HEK293 (cell line): Measurements from ENCODE around the gene KRT20.
A peak's percentile ranks its signal among the peaks of the same experiment; 100 is the strongest.

Source experiments
- CTCF ChIA-PET: fragments of 350-600 bp; formaldehyde crosslinking; extraction: SDS; loops from one replicate; lab custom pipeline; 2021; ENCODE audit warnings: antibody characterized with exemption; lab: Yijun Ruan, JAX
- POLR2A ChIA-PET: fragments of 300-600 bp; formaldehyde crosslinking; extraction: SDS; loops from one replicate; lab custom pipeline; 2020; ENCODE audit warnings: antibody characterized with exemption, inconsistent platforms; lab: Yijun Ruan, JAX
- H3K27ac ChIP-seq: fragments of 200-500 bp; sonication (Bioruptor generic); 2 replicates; pipeline ENCODE4 v1.5.1; 2014; ENCODE audit warnings: low read depth, low read length, control low read depth, inconsistent platforms; ENCODE audit errors: extremely low read depth
- H3K36me3 ChIP-seq, 2 experiments: fragments of 200-500 bp in 1 of 2; sonication (Bioruptor generic) in 1 of 2; 1 replicate in 1 of 2; 2 replicates in 1 of 2; pipeline ENCODE4 v1.5.1; 2014 to 2017; ENCODE audit warnings: inconsistent platforms in 2 of 2, low read length in 2 of 2; ENCODE audit not compliant: control insufficient read depth in 2 of 2, insufficient read depth in 1 of 2
- H3K4me1 ChIP-seq: fragments of 200-500 bp; sonication (Bioruptor generic); 2 replicates; pipeline ENCODE4 v1.5.1; 2014; ENCODE audit warnings: mild to moderate bottlenecking, low read length, inconsistent platforms; ENCODE audit not compliant: control insufficient read depth, insufficient read depth
- H3K4me3 ChIP-seq: 2 replicates; pipeline ENCODE4 v1.5.1; 2011; ENCODE audit warnings: low read depth, mild to moderate bottlenecking, control low read depth, low read length, moderate library complexity
- H3K9me3 ChIP-seq: fragments of 200-500 bp; sonication (Bioruptor generic); 2 replicates; pipeline ENCODE4 v1.5.1; 2014; ENCODE audit warnings: low read depth, low read length, inconsistent platforms; ENCODE audit not compliant: control insufficient read depth, insufficient read depth
- BCL11A ChIP-seq: fragments of 450-650 bp; formaldehyde crosslinking; IDR thresholded peaks from 2 replicates; pipeline ENCODE4 v1.5.1; 2016; ENCODE audit warnings: low read depth, missing biosample characterization, missing genetic modification characterization
- EGR2 ChIP-seq: fragments of 450-650 bp; formaldehyde crosslinking; IDR thresholded peaks from 2 replicates; pipeline ENCODE4 v1.5.1; 2016; ENCODE audit warnings: low read depth, missing biosample characterization, missing genetic modification characterization
- GLI4 ChIP-seq: fragments of 450-650 bp; formaldehyde crosslinking; IDR thresholded peaks from 2 replicates; pipeline ENCODE4 v1.5.1; 2016; ENCODE audit warnings: missing biosample characterization, missing genetic modification characterization
- GLIS2 ChIP-seq: fragments of 450-650 bp; formaldehyde crosslinking; IDR thresholded peaks from 2 replicates; pipeline ENCODE4 v1.5.1; 2016; ENCODE audit warnings: missing biosample characterization, missing genetic modification characterization
- KLF8 ChIP-seq: fragments of 450-650 bp; formaldehyde crosslinking; IDR thresholded peaks from 2 replicates; pipeline ENCODE4 v1.5.1; 2016; ENCODE audit warnings: missing biosample characterization, missing genetic modification characterization
- REPIN1 ChIP-seq: fragments of 450-650 bp; formaldehyde crosslinking; IDR thresholded peaks from 2 replicates; pipeline ENCODE4 v1.5.1; 2017; ENCODE audit warnings: missing biosample characterization, missing genetic modification characterization, low read depth
- TCF7L2 ChIP-seq: IDR thresholded peaks from 2 replicates; pipeline ENCODE4 v1.6.1; 2011; ENCODE audit warnings: low read depth, mild to moderate bottlenecking, inconsistent platforms, low read length, moderate library complexity, borderline replicate concordance
- WT1 ChIP-seq: fragments of 450-650 bp; formaldehyde crosslinking; IDR thresholded peaks from 2 replicates; pipeline ENCODE4 v1.5.1; 2016; ENCODE audit warnings: missing biosample characterization, missing genetic modification characterization
- ZBTB17 ChIP-seq: fragments of 450-650 bp; formaldehyde crosslinking; IDR thresholded peaks from 2 replicates; pipeline ENCODE4 v1.5.1; 2016; ENCODE audit warnings: missing biosample characterization, missing genetic modification characterization
- ZNF140 ChIP-seq: fragments of 450-650 bp; formaldehyde crosslinking; IDR thresholded peaks from 2 replicates; pipeline ENCODE4 v1.5.1; 2016; ENCODE audit warnings: missing biosample characterization, missing genetic modification characterization
- ZNF169 ChIP-seq: fragments of 450-650 bp; formaldehyde crosslinking; IDR thresholded peaks from 2 replicates; pipeline ENCODE4 v1.5.1; 2016; ENCODE audit warnings: missing biosample characterization, missing genetic modification characterization
- ZNF174 ChIP-seq: fragments of 450-650 bp; formaldehyde crosslinking; IDR thresholded peaks from 2 replicates; pipeline ENCODE4 v1.5.0; 2017; ENCODE audit warnings: missing biosample characterization, mild to moderate bottlenecking, missing genetic modification characterization
- ZNF19 ChIP-seq: fragments of 450-650 bp; formaldehyde crosslinking; IDR thresholded peaks from 2 replicates; pipeline ENCODE4; 2016; ENCODE audit warnings: missing biosample characterization, missing genetic modification characterization, low read depth
- ZNF221 ChIP-seq: fragments of 450-650 bp; formaldehyde crosslinking; IDR thresholded peaks from 2 replicates; pipeline ENCODE4 v1.5.1; 2017; ENCODE audit warnings: missing biosample characterization, missing genetic modification characterization, borderline replicate concordance
- ZNF248 ChIP-seq: fragments of 450-650 bp; formaldehyde crosslinking; IDR thresholded peaks from 2 replicates; pipeline ENCODE4 v1.5.1; 2017; ENCODE audit warnings: missing biosample characterization, missing genetic modification characterization
- ZNF394 ChIP-seq: fragments of 450-650 bp; formaldehyde crosslinking; IDR thresholded peaks from 2 replicates; pipeline ENCODE4 v1.5.1; 2016; ENCODE audit warnings: missing biosample characterization, missing genetic modification characterization, mild to moderate bottlenecking, moderate library complexity, borderline replicate concordance
- ZNF426 ChIP-seq: fragments of 450-650 bp; formaldehyde crosslinking; IDR thresholded peaks from 2 replicates; pipeline ENCODE4 v1.5.1; 2017; ENCODE audit warnings: missing biosample characterization, missing genetic modification characterization, mild to moderate bottlenecking, inconsistent platforms, moderate library complexity
- ZNF521 ChIP-seq: fragments of 450-650 bp; formaldehyde crosslinking; IDR thresholded peaks from 2 replicates; pipeline ENCODE4 v1.5.1; 2017; ENCODE audit warnings: missing biosample characterization, mild to moderate bottlenecking, missing genetic modification characterization
- ZNF549 ChIP-seq: fragments of 450-650 bp; IDR thresholded peaks from 2 replicates; pipeline ENCODE4 v1.5.1; 2018; ENCODE audit warnings: missing biosample characterization, missing genetic modification characterization, mild to moderate bottlenecking, inconsistent platforms, moderate library complexity
- ZNF561 ChIP-seq: fragments of 450-650 bp; IDR thresholded peaks from 2 replicates; pipeline ENCODE4 v1.5.1; 2018; ENCODE audit warnings: missing biosample characterization, missing genetic modification characterization, borderline replicate concordance
- ZNF621 ChIP-seq: fragments of 450-650 bp; formaldehyde crosslinking; IDR thresholded peaks from 2 replicates; pipeline ENCODE4 v1.5.1; 2017; ENCODE audit warnings: missing biosample characterization, missing genetic modification characterization
- ZNF629 ChIP-seq: fragments of 450-650 bp; formaldehyde crosslinking; IDR thresholded peaks from 2 replicates; pipeline ENCODE4 v1.5.1; 2017; ENCODE audit warnings: missing biosample characterization, missing genetic modification characterization
- ZNF664 ChIP-seq: fragments of 450-650 bp; formaldehyde crosslinking; IDR thresholded peaks from 2 replicates; pipeline ENCODE4 v1.5.1; 2016; ENCODE audit warnings: missing biosample characterization, missing genetic modification characterization
- ZNF670 ChIP-seq: fragments of 450-650 bp; formaldehyde crosslinking; IDR thresholded peaks from 2 replicates; pipeline ENCODE4 v1.5.1; 2016; ENCODE audit warnings: missing biosample characterization, missing genetic modification characterization, low read depth
- ZNF76 ChIP-seq: fragments of 450-650 bp; formaldehyde crosslinking; IDR thresholded peaks from 2 replicates; pipeline ENCODE4; 2016; ENCODE audit warnings: low read depth, missing biosample characterization, missing genetic modification characterization, borderline replicate concordance
- ZNF785 ChIP-seq: fragments of 450-650 bp; formaldehyde crosslinking; IDR thresholded peaks from 2 replicates; pipeline ENCODE4 v1.5.1; 2016; ENCODE audit warnings: missing biosample characterization, missing genetic modification characterization
- ZSCAN16 ChIP-seq: fragments of 450-650 bp; formaldehyde crosslinking; IDR thresholded peaks from 2 replicates; pipeline ENCODE4 v1.5.1; 2016; ENCODE audit warnings: missing biosample characterization, missing genetic modification characterization
- TF ChIP-seq, protein P1 (sequence below): fragments of 450-650 bp; formaldehyde crosslinking; IDR thresholded peaks from 2 replicates; pipeline ENCODE4 v1.5.1; 2016; ENCODE audit warnings: missing biosample characterization, missing genetic modification characterization, borderline replicate concordance
- TF ChIP-seq, protein P2 (sequence below): fragments of 450-650 bp; formaldehyde crosslinking; IDR thresholded peaks from 2 replicates; pipeline ENCODE4 v1.5.1; 2016; ENCODE audit warnings: missing biosample characterization, missing genetic modification characterization
- TF ChIP-seq, protein P3 (sequence below): fragments of 450-650 bp; formaldehyde crosslinking; IDR thresholded peaks from 2 replicates; pipeline ENCODE4 v1.5.1; 2017; ENCODE audit warnings: missing biosample characterization, missing genetic modification characterization
- TF ChIP-seq, protein P4 (sequence below): fragments of 450-650 bp; formaldehyde crosslinking; optimal IDR thresholded peaks from 2 replicates; pipeline ENCODE3; 2016; ENCODE audit warnings: missing biosample characterization, mild to moderate bottlenecking, missing genetic modification characterization

KRT20 gene

DNA sequence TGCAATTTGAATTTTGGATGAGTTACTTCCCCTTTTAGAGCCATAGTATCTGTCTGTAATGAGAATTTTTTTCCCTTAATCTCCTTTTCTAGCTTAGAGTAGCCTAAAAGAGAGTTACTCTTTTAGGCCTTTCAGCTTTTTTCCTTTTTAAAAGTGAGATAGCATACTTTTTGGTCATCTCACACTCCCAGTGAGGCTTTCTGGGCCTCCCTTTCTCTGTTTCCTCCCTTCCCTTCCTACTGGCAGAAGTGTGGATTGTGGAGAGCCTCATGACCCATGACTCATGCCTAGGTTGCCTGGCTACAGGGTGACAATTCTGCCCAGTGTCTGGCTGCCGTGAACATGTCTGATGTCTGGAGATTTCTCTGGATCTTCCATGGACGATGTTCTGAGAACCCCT is 37.2 kb upstream of the KRT20 start (continued):
- TF ChIP-seq, protein P1, sequence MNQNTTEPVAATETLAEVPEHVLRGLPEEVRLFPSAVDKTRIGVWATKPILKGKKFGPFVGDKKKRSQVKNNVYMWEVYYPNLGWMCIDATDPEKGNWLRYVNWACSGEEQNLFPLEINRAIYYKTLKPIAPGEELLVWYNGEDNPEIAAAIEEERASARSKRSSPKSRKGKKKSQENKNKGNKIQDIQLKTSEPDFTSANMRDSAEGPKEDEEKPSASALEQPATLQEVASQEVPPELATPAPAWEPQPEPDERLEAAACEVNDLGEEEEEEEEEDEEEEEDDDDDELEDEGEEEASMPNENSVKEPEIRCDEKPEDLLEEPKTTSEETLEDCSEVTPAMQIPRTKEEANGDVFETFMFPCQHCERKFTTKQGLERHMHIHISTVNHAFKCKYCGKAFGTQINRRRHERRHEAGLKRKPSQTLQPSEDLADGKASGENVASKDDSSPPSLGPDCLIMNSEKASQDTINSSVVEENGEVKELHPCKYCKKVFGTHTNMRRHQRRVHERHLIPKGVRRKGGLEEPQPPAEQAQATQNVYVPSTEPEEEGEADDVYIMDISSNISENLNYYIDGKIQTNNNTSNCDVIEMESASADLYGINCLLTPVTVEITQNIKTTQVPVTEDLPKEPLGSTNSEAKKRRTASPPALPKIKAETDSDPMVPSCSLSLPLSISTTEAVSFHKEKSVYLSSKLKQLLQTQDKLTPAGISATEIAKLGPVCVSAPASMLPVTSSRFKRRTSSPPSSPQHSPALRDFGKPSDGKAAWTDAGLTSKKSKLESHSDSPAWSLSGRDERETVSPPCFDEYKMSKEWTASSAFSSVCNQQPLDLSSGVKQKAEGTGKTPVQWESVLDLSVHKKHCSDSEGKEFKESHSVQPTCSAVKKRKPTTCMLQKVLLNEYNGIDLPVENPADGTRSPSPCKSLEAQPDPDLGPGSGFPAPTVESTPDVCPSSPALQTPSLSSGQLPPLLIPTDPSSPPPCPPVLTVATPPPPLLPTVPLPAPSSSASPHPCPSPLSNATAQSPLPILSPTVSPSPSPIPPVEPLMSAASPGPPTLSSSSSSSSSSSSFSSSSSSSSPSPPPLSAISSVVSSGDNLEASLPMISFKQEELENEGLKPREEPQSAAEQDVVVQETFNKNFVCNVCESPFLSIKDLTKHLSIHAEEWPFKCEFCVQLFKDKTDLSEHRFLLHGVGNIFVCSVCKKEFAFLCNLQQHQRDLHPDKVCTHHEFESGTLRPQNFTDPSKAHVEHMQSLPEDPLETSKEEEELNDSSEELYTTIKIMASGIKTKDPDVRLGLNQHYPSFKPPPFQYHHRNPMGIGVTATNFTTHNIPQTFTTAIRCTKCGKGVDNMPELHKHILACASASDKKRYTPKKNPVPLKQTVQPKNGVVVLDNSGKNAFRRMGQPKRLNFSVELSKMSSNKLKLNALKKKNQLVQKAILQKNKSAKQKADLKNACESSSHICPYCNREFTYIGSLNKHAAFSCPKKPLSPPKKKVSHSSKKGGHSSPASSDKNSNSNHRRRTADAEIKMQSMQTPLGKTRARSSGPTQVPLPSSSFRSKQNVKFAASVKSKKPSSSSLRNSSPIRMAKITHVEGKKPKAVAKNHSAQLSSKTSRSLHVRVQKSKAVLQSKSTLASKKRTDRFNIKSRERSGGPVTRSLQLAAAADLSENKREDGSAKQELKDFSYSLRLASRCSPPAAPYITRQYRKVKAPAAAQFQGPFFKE (tag by site-specific recombination): no peak
- TF ChIP-seq, protein P2, sequence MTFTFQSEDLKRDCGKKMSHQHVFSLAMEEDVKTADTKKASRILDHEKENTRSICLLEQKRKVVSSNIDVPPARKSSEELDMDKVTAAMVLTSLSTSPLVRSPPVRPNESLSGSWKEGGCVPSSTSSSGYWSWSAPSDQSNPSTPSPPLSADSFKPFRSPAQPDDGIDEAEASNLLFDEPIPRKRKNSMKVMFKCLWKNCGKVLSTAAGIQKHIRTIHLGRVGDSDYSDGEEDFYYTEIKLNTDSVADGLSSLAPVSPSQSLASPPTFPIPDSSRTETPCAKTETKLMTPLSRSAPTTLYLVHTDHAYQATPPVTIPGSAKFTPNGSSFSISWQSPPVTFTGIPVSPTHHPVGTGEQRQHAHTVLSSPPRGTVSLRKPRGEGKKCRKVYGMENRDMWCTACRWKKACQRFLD (tag by site-specific recombination): no peak
- TF ChIP-seq ZNF248: no peak
- peak; percentile 76 for TF ChIP-seq ZBTB17 (tag by site-specific recombination)
- TF ChIP-seq EGR2 (tag by site-specific recombination): no peak
- no peak for TF ChIP-seq ZNF174
- TF ChIP-seq ZNF664 (tag by site-specific recombination): no peak
- no peak for TF ChIP-seq GLIS2
- TF ChIP-seq ZNF140 (tag by site-specific recombination): peak; percentile 74; the same call in 1 of the 2 replicates
- TF ChIP-seq ZNF221 (tag by site-specific recombination): no peak
- TF ChIP-seq ZNF549 (tag by site-specific recombination): no peak
- no peak for TF ChIP-seq ZNF670
- TF ChIP-seq ZNF19 (tag by site-specific recombination): no peak
- TF ChIP-seq ZSCAN16 (tag by site-specific recombination): no peak
- no peak for TF ChIP-seq ZNF621 (tag by site-specific recombination)

DNA sequence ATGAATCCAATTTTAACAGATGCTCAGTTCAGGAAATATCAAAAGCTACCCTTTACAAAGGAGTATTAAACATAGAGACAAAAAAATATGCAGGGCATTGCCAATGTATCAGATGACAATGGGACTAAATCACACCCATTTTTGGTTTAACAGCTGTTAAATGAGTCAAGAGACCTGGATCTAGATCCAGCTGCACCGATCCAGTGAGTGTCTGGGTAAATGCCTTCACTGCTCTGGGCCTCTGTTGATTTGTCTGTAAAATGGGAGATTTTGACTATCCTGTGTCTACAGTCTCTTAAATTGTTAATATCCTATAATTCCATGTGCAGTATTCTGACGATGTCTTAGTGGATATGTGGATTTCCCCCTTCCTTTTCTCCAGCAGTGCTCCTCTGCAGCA is 36.0 kb upstream of the KRT20 start:
- ChIA-PET CTCF (no interaction called here), POLR2A (no interaction called here)
- no peak overlapping the region for H3K4me3 ChIP-seq
- H3K4me1 ChIP-seq: no peaks in the 10 kb centered on the region
- H3K36me3 ChIP-seq: no peaks in the 10 kb centered on the region
- no peak overlapping the region for H3K27ac ChIP-seq
- H3K9me3 ChIP-seq: no peaks in the 10 kb centered on the region
- TF ChIP-seq WT1 (tag by site-specific recombination): no peak
- no peak for TF ChIP-seq ZNF521 (tag by site-specific recombination)
- no peak for TF ChIP-seq REPIN1
- TF ChIP-seq BCL11A: no peak
- no peak for TF ChIP-seq TCF7L2
- TF ChIP-seq, protein P3, sequence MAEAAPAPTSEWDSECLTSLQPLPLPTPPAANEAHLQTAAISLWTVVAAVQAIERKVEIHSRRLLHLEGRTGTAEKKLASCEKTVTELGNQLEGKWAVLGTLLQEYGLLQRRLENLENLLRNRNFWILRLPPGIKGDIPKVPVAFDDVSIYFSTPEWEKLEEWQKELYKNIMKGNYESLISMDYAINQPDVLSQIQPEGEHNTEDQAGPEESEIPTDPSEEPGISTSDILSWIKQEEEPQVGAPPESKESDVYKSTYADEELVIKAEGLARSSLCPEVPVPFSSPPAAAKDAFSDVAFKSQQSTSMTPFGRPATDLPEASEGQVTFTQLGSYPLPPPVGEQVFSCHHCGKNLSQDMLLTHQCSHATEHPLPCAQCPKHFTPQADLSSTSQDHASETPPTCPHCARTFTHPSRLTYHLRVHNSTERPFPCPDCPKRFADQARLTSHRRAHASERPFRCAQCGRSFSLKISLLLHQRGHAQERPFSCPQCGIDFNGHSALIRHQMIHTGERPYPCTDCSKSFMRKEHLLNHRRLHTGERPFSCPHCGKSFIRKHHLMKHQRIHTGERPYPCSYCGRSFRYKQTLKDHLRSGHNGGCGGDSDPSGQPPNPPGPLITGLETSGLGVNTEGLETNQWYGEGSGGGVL: no peak
- no peak for TF ChIP-seq ZNF561 (tag by site-specific recombination)
- TF ChIP-seq KLF8: no peak
- no peak for TF ChIP-seq ZNF785 (tag by site-specific recombination)
- TF ChIP-seq ZNF169 (tag by site-specific recombination): no peak
- TF ChIP-seq GLI4 (tag by site-specific recombination): no peak
- no peak for TF ChIP-seq ZNF76 (tag by site-specific recombination)
- TF ChIP-seq ZNF426 (tag by site-specific recombination): no peak
- TF ChIP-seq, protein P4, sequence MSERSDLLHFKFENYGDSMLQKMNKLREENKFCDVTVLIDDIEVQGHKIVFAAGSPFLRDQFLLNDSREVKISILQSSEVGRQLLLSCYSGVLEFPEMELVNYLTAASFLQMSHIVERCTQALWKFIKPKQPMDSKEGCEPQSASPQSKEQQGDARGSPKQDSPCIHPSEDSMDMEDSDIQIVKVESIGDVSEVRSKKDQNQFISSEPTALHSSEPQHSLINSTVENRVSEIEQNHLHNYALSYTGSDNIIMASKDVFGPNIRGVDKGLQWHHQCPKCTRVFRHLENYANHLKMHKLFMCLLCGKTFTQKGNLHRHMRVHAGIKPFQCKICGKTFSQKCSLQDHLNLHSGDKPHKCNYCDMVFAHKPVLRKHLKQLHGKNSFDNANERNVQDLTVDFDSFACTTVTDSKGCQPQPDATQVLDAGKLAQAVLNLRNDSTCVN (tag by site-specific recombination): no peak
- TF ChIP-seq ZNF394 (tag by site-specific recombination): no peak
- TF ChIP-seq ZNF629 (tag by site-specific recombination): no peak
